Esophagus squamous epithelium (tissue), 5 donors: ENCODE data around the gene CCZ1B. TPM values are rescaled to one million over a fixed set of nuclear protein-coding genes. Genes with fewer than 3 reads are reported as not detected.
"Not testable (repeated sequence)": the region's sequence is repeated elsewhere in the genome, so short reads cannot be mapped to it uniquely, and the experiment has no call there.

Experiments
- DNase-seq: peaks from one replicate; lab custom pipeline; 2025; lab: John Stamatoyannopoulos, UW
- H3K27ac ChIP-seq, 4 donors: fragments of 200-600 bp; sonication (generic); one replicate each; pipeline ENCODE4 v1.5.1; 2016 to 2019; ENCODE audit warnings: mild to moderate bottlenecking in 1 of 4
- H3K27me3 ChIP-seq, 4 donors: fragments of 200-600 bp; sonication (generic); 1 replicate in 3 of 4; 2 replicates in 1 of 4; pipeline versions ENCODE4 v1.5.1 to v1.6.0; 2017 to 2021; ENCODE audit warnings: antibody characterized with exemption in 1 of 4
- H3K36me3 ChIP-seq, 3 donors: fragments of 200-600 bp; sonication (generic); one replicate each; pipeline ENCODE4 v1.5.1; 2016 to 2019
- H3K4me1 ChIP-seq, 3 donors: fragments of 200-600 bp; sonication (generic); one replicate each; pipeline ENCODE4 v1.5.1; 2017 to 2019
- H3K4me3 ChIP-seq, 4 donors: fragments of 200-600 bp; sonication (generic); 1 replicate in 3 of 4; 2 replicates in 1 of 4; pipeline ENCODE4 v1.5.1; 2016 to 2019; ENCODE audit warnings: mild to moderate bottlenecking in 2 of 4, moderate library complexity in 1 of 4
- H3K9me3 ChIP-seq, 3 donors: fragments of 200-600 bp; sonication (generic); one replicate each; pipeline ENCODE4 v1.5.1; 2016 to 2019
- CTCF ChIP-seq, 6 experiments: fragments of 450-650 bp in 4 of 6; fragments of 200-600 bp in 2 of 6; sonication (generic) in 2 of 6; IDR thresholded peaks; one replicate each; pipeline ENCODE4 v1.5.1; 2016 to 2019; ENCODE audit warnings: antibody characterized with exemption in 6 of 6, mild to moderate bottlenecking in 4 of 6, moderate library complexity in 4 of 6
- WGBS, 2 donors: methylation state at CpG; one replicate each; pipeline ENCODE4 v1.1.5; 2018; 5-methylcytosine and 5-hydroxymethylcytosine counted together
- intact Hi-C: fragments of 100-400 bp; cut with DNase I; formaldehyde crosslinking; loops from one replicate; pipeline ENCODE4 v1.15.0; 2022
- total RNA-seq, 4 donors: library from RNA; depleted of rRNA; stranded (reverse); fragments of >200 nt; gene quantifications; one replicate each; pipeline ENCODE4 v1.1.0, GENCODE V29; 2016
- donor health status: DM: yes; HTN: yes; CAD: no.

Gene CCZ1B
- total RNA-seq, result 10 to 100 TPM; 14.6 to 46.9 (median 25.8) TPM

GRCh38 chr7:6826151-6826550 is at the start of gene CCZ1B:
CCZ1B (minus strand) TSS chr7:6826275; CDS start chr7:6826197, 78 bp downstream.
- H3K4me1 ChIP-seq, intact Hi-C loops, H3K9me3 ChIP-seq, DNase-seq: not testable (repeated sequence)
- 3 to 8% methylated on average over 6 to 11 of the region's 35 CpGs for WGBS, 2 donors
- Histone ChIP-seq H3K4me3 (peak within 1 kb of the TSS; percentile 30 to 73 (median 52)), H3K36me3 (peaks cover 0 to 21% (median 0%) of the 10 kb centered on the region in 3 donors), H3K27ac (peak within 1 kb of the TSS; percentile 71 to 83 (median 78)), H3K27me3 (peaks cover 0 to 21% (median 0%) of the 10 kb centered on the region in 4 donors)

- H3K27ac ChIP-seq, H3K36me3 ChIP-seq, H3K4me1 ChIP-seq, H3K27me3 ChIP-seq, H3K4me3 ChIP-seq, H3K9me3 ChIP-seq, intact Hi-C loops, DNase-seq: not testable (repeated sequence)
- WGBS, 2 donors, result 88 to 91% methylated on average over 15 of the region's 15 CpGs
These were observed 48.9 kb upstream of the CCZ1B start for GRCh38 chr7:6875022-6875421.

DNA sequence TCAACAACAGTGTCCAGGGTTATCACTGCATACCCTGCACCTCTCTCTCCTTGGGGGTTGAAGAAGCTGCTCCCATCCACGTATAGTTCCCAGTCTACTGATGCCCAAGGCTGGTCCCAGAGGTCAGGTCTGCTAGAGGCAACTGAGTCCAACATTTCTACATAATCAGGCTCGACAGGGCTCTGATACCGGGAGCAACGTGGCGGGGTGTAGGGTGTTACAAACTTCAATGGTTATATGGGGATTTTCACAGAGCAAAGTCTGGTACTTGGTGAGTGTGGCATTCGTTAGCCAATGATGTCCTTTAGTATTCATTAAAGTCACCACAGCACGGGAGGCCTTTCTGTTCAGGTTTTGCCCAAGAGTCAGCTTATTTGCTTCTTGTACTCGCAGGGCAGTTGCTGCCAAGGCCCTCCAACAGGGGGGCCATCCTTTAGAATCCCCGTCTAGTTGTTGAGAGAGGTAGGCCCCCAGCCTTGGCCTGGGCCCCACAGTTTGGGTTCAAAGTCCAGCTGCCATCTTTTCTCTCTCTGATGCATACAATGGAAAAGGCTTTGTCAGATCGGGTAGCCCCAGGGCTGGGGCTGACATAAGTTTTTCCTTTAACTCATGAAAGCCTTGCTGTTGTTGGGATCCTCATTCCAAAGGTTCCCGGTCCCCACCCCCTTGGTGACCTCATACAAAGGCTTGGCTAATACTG is 46.3 kb upstream of the CCZ1B start:
- DNase-seq, intact Hi-C loops: not testable (repeated sequence)
- 70 to 81% methylated on average over 10 of the region's 11 CpGs for WGBS, 2 donors

GRCh38 chr7:6871421-6872144 is 45.5 kb upstream of the CCZ1B start:
- H3K36me3 ChIP-seq, H3K27me3 ChIP-seq, H3K27ac ChIP-seq, intact Hi-C loops, H3K4me1 ChIP-seq, H3K9me3 ChIP-seq, H3K4me3 ChIP-seq, DNase-seq: not testable (repeated sequence)
- TF ChIP-seq CTCF (IDR thresholded peaks at IDR 0.05), result peak in 1 of 6 experiments; percentile 31
- 46 to 57% methylated on average over 11 to 17 of the region's 17 CpGs for WGBS, 2 donors

More for the DNA sequence above, 46.3 kb upstream of the CCZ1B start:
- H3K36me3 ChIP-seq, H3K27me3 ChIP-seq, H3K4me3 ChIP-seq, H3K27ac ChIP-seq, H3K9me3 ChIP-seq, H3K4me1 ChIP-seq: not testable (repeated sequence)

DNA sequence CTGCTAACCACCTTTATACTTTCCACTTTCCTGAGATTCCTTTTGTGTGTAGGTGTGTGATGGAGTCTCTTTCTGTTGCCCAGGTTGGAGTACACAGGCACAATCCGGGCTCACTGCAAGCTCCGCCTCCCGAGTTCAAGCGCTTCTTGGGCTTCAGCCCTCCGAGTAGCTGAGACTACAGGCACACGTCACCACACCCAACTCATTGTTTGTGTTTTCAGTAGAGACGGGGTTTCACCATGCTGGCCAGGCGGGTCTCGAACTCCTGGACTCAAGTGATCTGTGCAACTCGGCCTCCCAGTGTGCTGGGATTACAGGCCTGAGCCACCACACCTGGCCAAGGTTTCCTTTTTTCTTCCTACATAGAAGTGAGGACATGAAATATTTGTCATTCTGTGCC is 38.7 kb upstream of the CCZ1B start:
- not testable (repeated sequence) for DNase-seq

GRCh38 chr7:6864188-6864587 is 38.1 kb upstream of the CCZ1B start:
- intact Hi-C loops, DNase-seq: not testable (repeated sequence)

More for the DNA sequence above, 38.7 kb upstream of the CCZ1B start:
- H3K4me3 ChIP-seq, H3K9me3 ChIP-seq, H3K27me3 ChIP-seq, H3K4me1 ChIP-seq, H3K36me3 ChIP-seq, intact Hi-C loops, H3K27ac ChIP-seq: not testable (repeated sequence)
- WGBS, 2 donors, result 66 to 69% methylated on average over 9 to 10 of the region's 10 CpGs

DNA sequence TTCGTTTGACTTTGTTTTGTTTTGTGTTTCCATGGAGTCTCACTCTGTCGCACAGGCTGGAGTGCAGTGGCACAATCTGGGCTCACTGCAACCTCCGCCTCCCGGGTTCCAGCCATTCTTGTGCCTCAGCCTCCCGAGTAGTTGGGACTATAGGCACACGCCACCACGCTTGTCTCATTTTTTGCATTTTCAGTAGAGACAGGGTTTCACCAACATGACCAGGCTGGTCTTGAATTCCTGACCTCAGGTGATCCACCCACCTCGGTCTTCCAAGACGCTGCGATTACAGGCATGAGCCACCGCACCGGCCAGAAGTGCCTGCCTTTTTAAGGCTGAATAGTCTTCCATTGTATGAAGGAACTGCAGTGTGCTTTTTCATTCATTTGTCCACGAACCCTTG is 36.8 kb upstream of the CCZ1B start:
- DNase-seq, result not testable (repeated sequence)

More at GRCh38 chr7:6864188-6864587, 38.1 kb upstream of the CCZ1B start:
- H3K4me3 ChIP-seq, H3K4me1 ChIP-seq, H3K27ac ChIP-seq, H3K9me3 ChIP-seq, H3K36me3 ChIP-seq, H3K27me3 ChIP-seq: not testable (repeated sequence)
- 65 to 71% methylated on average over 11 to 12 of the region's 12 CpGs for WGBS, 2 donors

GRCh38 chr7:6857721-6858314 is 31.7 kb upstream of the CCZ1B start:
- H3K27ac ChIP-seq, intact Hi-C loops, H3K9me3 ChIP-seq, H3K27me3 ChIP-seq, H3K4me3 ChIP-seq, DNase-seq, H3K36me3 ChIP-seq: not testable (repeated sequence)
- TF ChIP-seq CTCF (IDR thresholded peaks at IDR 0.05), result peak; percentile 42 to 90 (median 80)
- 2 to 17% methylated on average over 3 to 13 of the region's 14 CpGs for WGBS, 2 donors
- H3K4me1 ChIP-seq, result peaks cover 0 to 13% (median 0%) of the 10 kb centered on the region in 3 donors

More for the DNA sequence above, 36.8 kb upstream of the CCZ1B start:
- H3K4me1 ChIP-seq, H3K9me3 ChIP-seq, H3K4me3 ChIP-seq, H3K27ac ChIP-seq, H3K27me3 ChIP-seq, H3K36me3 ChIP-seq, intact Hi-C loops: not testable (repeated sequence)
- WGBS, 2 donors, result 40 to 51% methylated on average over 13 of the region's 13 CpGs

GRCh38 chr7:6855563-6856131 is 29.6 kb upstream of the CCZ1B start:
- H3K36me3 ChIP-seq, DNase-seq, H3K27me3 ChIP-seq, H3K27ac ChIP-seq, H3K9me3 ChIP-seq, intact Hi-C loops: not testable (repeated sequence)
- WGBS, 2 donors, result 5 to 40% methylated on average over 1 to 13 of the region's 47 CpGs
- Histone ChIP-seq H3K4me1 (peaks cover 0 to 13% (median 0%) of the 10 kb centered on the region in 3 donors), H3K4me3 (peak overlapping the region; percentile 21 to 64 (median 45))
